GM23338 (cell line): ENCODE results near the gene PPP1CB. TPM values are rescaled to one million over a fixed set of nuclear protein-coding genes. Genes with fewer than 3 reads are reported as not detected.

Experiments used
- ATAC-seq: fragments of 200-7000 bp; cut with Tn5 transposase; 3 replicates; pipeline ENCODE4 v1.9.1; 2020
- DNase-seq: peaks from one replicate; pipeline ENCODE4 v3.0.0-alpha.2; 2015; ENCODE audit warnings: low spot score
- H2AFZ ChIP-seq: fragments of 200-600 bp; sonication (generic); 2 replicates; pipeline ENCODE4 v1.8.0; 2016; ENCODE audit warnings: antibody characterized with exemption, mild to moderate bottlenecking, moderate library complexity
- H3F3A ChIP-seq: fragments of 200-600 bp; sonication (generic); replicated peaks from 2 replicates; pipeline ENCODE4 v1.8.0; 2017; ENCODE audit warnings: antibody characterized with exemption, mixed run types, low read depth
- H3K27ac ChIP-seq: fragments of 200-600 bp; sonication (generic); 2 replicates; pipeline ENCODE4 v1.6.1; 2016; ENCODE audit warnings: low read depth
- H3K27me3 ChIP-seq: fragments of 200-600 bp; sonication (generic); 2 replicates; pipeline ENCODE4 v1.8.0; 2016; ENCODE audit warnings: mild to moderate bottlenecking, mixed run types, moderate library complexity; ENCODE audit not compliant: insufficient read depth
- H3K36me3 ChIP-seq: fragments of 200-600 bp; sonication (generic); 2 replicates; pipeline ENCODE4 v1.8.0; 2016; ENCODE audit warnings: mild to moderate bottlenecking; ENCODE audit not compliant: insufficient read depth
- H3K4me1 ChIP-seq: fragments of 200-600 bp; sonication (generic); 2 replicates; pipeline ENCODE4 v1.8.0; 2016; ENCODE audit warnings: mild to moderate bottlenecking, moderate library complexity; ENCODE audit not compliant: insufficient read depth
- H3K4me2 ChIP-seq: fragments of 200-600 bp; sonication (generic); 2 replicates; pipeline ENCODE4 v1.7.1; 2017; ENCODE audit warnings: mixed run types
- H3K4me3 ChIP-seq: fragments of 200-600 bp; sonication (generic); 2 replicates; pipeline ENCODE4 v1.6.1; 2016; ENCODE audit warnings: mixed run types
- H3K79me2 ChIP-seq: fragments of 200-600 bp; sonication (generic); replicated peaks from 2 replicates; pipeline ENCODE4 v1.8.0; 2017; ENCODE audit warnings: mild to moderate bottlenecking; ENCODE audit not compliant: insufficient read depth
- H3K9me2 ChIP-seq: fragments of 200-600 bp; sonication (generic); 2 replicates; pipeline ENCODE4 v1.8.0; 2017; ENCODE audit not compliant: insufficient read depth
- H4K20me1 ChIP-seq: fragments of 200-600 bp; sonication (generic); replicated peaks from 2 replicates; pipeline ENCODE4 v1.8.0; 2017; ENCODE audit warnings: mild to moderate bottlenecking; ENCODE audit not compliant: insufficient read depth
- H3K27ac Mint-ChIP-seq: 2 replicates; pipeline ENCODE4 v1.8.0; 2020; ENCODE audit warnings: inconsistent platforms, mild to moderate bottlenecking, moderate library complexity, mixed read lengths
- H3K27me3 Mint-ChIP-seq: 3 replicates; pipeline ENCODE4 v1.8.0; 2022; ENCODE audit warnings: low read depth, mild to moderate bottlenecking, moderate library complexity, mixed read lengths, inconsistent platforms; ENCODE audit not compliant: insufficient read depth, poor library complexity
- H3K36me3 Mint-ChIP-seq: 3 replicates; pipeline ENCODE4 v1.8.0; 2021; ENCODE audit warnings: low read depth, mild to moderate bottlenecking, inconsistent platforms, moderate library complexity, mixed read lengths
- H3K4me1 Mint-ChIP-seq: 3 replicates; pipeline ENCODE4 v1.8.0; 2020; ENCODE audit warnings: mild to moderate bottlenecking, inconsistent platforms, mixed read lengths
- H3K4me3 Mint-ChIP-seq: 3 replicates; pipeline ENCODE4 v1.8.0; 2021; ENCODE audit warnings: moderate library complexity, mild to moderate bottlenecking, inconsistent platforms, mixed read lengths
- H3K9me3 Mint-ChIP-seq: 3 replicates; pipeline ENCODE4 v1.8.0; 2020; ENCODE audit warnings: moderate library complexity, mild to moderate bottlenecking, inconsistent platforms, mixed read lengths
- ETS1 ChIP-seq: IDR thresholded peaks from 2 replicates; pipeline ENCODE4 v1.6.1; 2016; ENCODE audit warnings: antibody characterized with exemption
- EZH2phosphoT487 ChIP-seq: fragments of 200-600 bp; sonication (generic); IDR thresholded peaks from one replicate; pipeline ENCODE4 v1.8.1; 2018; ENCODE audit warnings: antibody characterized with exemption; ENCODE audit not compliant: unreplicated experiment
- NANOG ChIP-seq: IDR thresholded peaks from 2 replicates; pipeline ENCODE4 v1.6.1; 2016; ENCODE audit warnings: antibody characterized with exemption, borderline replicate concordance
- POLR2AphosphoS5 ChIP-seq: IDR thresholded peaks from 2 replicates; pipeline ENCODE4 v1.6.1; 2016; ENCODE audit warnings: antibody characterized with exemption, low read depth
- ZNF114 ChIP-seq: fragments of 250-450 bp; sonication (Bioruptor Pico); IDR thresholded peaks from 2 replicates; pipeline ENCODE4 v1.5.0; 2020; ENCODE audit warnings: mild to moderate bottlenecking, moderate library complexity
- ZNF462 ChIP-seq: fragments of 250-450 bp; sonication (Bioruptor Pico); IDR thresholded peaks from 2 replicates; pipeline ENCODE4 v1.5.0; 2020; ENCODE audit warnings: mild to moderate bottlenecking, moderate library complexity
- polyA plus RNA-seq: library from polyadenylated mRNA; unstranded; fragments of >200 nt; fragmentation: Nextera tagmentation; extraction: Ambion mirVana; gene quantifications from 2 replicates; pipeline ENCODE4 v1.2.1, GENCODE V29; 2016
- total RNA-seq: library from RNA; depleted of rRNA; stranded (reverse); fragments of >200 nt; shearing (Covaris generic); gene quantifications from 2 replicates; pipeline ENCODE4 v1.2.3, GENCODE V29; 2014

Gene PPP1CB
- total and polyA plus RNA-seq, 2 experiments from 2014 or later: 103 to 118 TPM

GRCh38 chr2:28780496-28780895 lies 28.9 kb downstream of the PPP1CB start:
- TF ChIP-seq EZH2phosphoT487 (no peak), POLR2AphosphoS5 (no peak), ZNF462 (CRISPR knock-in tag) (no peak), ZNF114 (no peak), NANOG (no peak), ETS1 (no peak)
- H3K27me3 Mint-ChIP-seq: no peaks in the 10 kb centered on the region
- no peaks in the 10 kb centered on the region for H3K9me3 Mint-ChIP-seq
- Histone ChIP-seq H3K4me1 (no peaks in the 10 kb centered on the region), H3K4me2 (no peak overlapping the region), H3K9me2 (no peaks in the 10 kb centered on the region), H3K27me3 (no peaks in the 10 kb centered on the region), H3K79me2 (peaks cover 24% of the 10 kb centered on the region), H3K27ac (no peak overlapping the region), H3F3A (no peaks in the 10 kb centered on the region), H3K4me3 (no peak overlapping the region), H2AFZ (no peak overlapping the region), H3K36me3 (peaks cover 38% of the 10 kb centered on the region), H4K20me1 (peaks cover 12% of the 10 kb centered on the region; the same call in 1 of the 2 replicates)
- H3K36me3 Mint-ChIP-seq: peaks cover 64% of the 10 kb centered on the region
- ATAC-seq (no peak), DNase-seq (no peak)
- H3K27ac Mint-ChIP-seq: no peak overlapping the region
- no peak overlapping the region for H3K4me3 Mint-ChIP-seq
- no peaks in the 10 kb centered on the region for H3K4me1 Mint-ChIP-seq
